Suprapubic skin (tissue), 3 donors: Measurements from ENCODE around the gene TBC1D4.

Source experiments
- CTCF ChIP-seq, 2 donors: fragments of 200-600 bp in 1 of 2; fragments of 450-650 bp in 1 of 2; sonication (generic) in 1 of 2; IDR thresholded peaks; one replicate each; pipeline ENCODE4 v1.5.1; 2016 to 2019; ENCODE audit warnings: antibody characterized with exemption in 2 of 2, mild to moderate bottlenecking in 1 of 2, moderate library complexity in 1 of 2
- EP300 ChIP-seq: sonication (generic); formaldehyde crosslinking; IDR thresholded peaks from one replicate; pipeline ENCODE4 v1.6.1; 2017; ENCODE audit warnings: antibody characterized with exemption
- POLR2A ChIP-seq, 2 donors: fragments of 450-650 bp; IDR thresholded peaks; one replicate each; pipeline ENCODE4 v1.6.1; 2017; ENCODE audit warnings: antibody characterized with exemption in 2 of 2, mild to moderate bottlenecking in 2 of 2, moderate library complexity in 2 of 2

DNA sequence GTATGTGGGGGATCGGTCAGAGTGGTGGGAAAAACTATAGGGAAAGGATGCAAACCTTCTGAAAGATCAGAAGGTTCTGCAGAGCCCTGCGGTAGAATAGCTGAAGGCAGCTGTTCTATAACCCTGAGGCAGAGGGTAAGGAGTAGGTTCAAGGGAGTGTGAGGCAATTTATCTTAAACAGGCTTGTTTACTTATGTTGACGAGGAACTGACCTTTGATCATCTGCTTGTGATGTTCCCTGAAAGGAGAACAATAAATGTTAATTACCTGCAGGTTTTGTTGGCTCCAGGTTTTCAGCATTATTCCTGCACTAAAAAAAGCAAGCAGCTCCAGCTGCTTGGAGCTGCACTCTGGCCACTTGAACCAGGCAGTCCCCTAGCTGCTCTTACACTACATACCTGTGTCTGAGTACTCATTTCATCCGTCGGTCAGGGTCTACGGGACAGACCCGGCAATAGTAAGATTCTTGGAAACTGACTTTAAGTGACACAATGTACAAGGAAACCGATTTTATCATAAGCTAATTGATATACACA, 202.1 kb downstream of the TBC1D4 start:
- TF ChIP-seq CTCF (IDR thresholded peaks at IDR 0.05) (no peak), POLR2A (IDR thresholded peaks at IDR 0.05) (no peak), EP300 (no peak)
